HepG2 (cell line): Measurements from ENCODE around the gene UBE2E1. TPM values are rescaled to one million over a fixed set of nuclear protein-coding genes. Genes with fewer than 3 reads are reported as not detected.

Experiments used
- ATAC-seq: fragments of 200-7000 bp; cut with Tn5 transposase; 3 replicates; pipeline ENCODE4 v1.9.1; 2020; ENCODE audit warnings: mild to moderate bottlenecking, moderate library complexity
- BruUV-seq: library from RNA; stranded (reverse); fragments of 400-500 nt; replicated peaks from 2 replicates; lab custom pipeline; 2021; lab: Mats Ljungman, UMichigan
- CTCF ChIA-PET: fragments of 300-600 bp; formaldehyde crosslinking; extraction: SDS; loops from one replicate; lab custom pipeline; 2021; ENCODE audit warnings: low total read pairs, inconsistent platforms, low intra/inter-chr PET ratio; lab: Yijun Ruan, JAX
- POLR2A ChIA-PET: fragments of 350-600 bp; sonication (Branson Sonifier 250); formaldehyde crosslinking; loops from one replicate; lab custom pipeline; 2020; ENCODE audit warnings: antibody characterized with exemption, inconsistent platforms; lab: Yijun Ruan, JAX
- DNase-seq: peaks from one replicate; pipeline ENCODE4 v3.0.0-alpha.2; 2015; ENCODE audit warnings: low spot score
- FAIRE-seq: peaks from 3 replicates; lab custom pipeline; 2011; peaks lifted over from hg19 to GRCh38; lab: Jason Lieb, UNC
- H2AFZ ChIP-seq: one replicate; pipeline ENCODE4 v1.6.1; 2011; ENCODE audit warnings: low read length, inconsistent platforms
- H3K27ac ChIP-seq: fragments of 300-600 bp; 3 replicates; pipeline ENCODE4 v1.8.0; 2011; ENCODE audit warnings: mixed run types, mild to moderate bottlenecking, mixed read lengths, low read length, inconsistent platforms; ENCODE audit not compliant: insufficient read depth; ENCODE audit errors: extremely low read length
- H3K27me3 ChIP-seq, 2 experiments: fragments of 200-600 bp in 1 of 2; 2 replicates in 1 of 2; 3 replicates in 1 of 2; pipeline versions ENCODE4 v1.6.0 to v1.8.0; 2011; ENCODE audit warnings: low read length in 2 of 2, mild to moderate bottlenecking in 2 of 2, moderate library complexity in 2 of 2, inconsistent platforms in 1 of 2; ENCODE audit not compliant: insufficient read depth in 2 of 2, control insufficient read depth in 1 of 2
- H3K36me3 ChIP-seq, 2 experiments: fragments of 200-600 bp in 1 of 2; replicated peaks in 1 of 2; 2 replicates in 1 of 2; 3 replicates in 1 of 2; pipeline versions ENCODE4 v1.5.1 to v1.8.0; 2011; ENCODE audit warnings: low read length in 2 of 2, inconsistent platforms in 1 of 2; ENCODE audit not compliant: insufficient read depth in 2 of 2, control insufficient read depth in 1 of 2
- H3K4me1 ChIP-seq: 2 replicates; pipeline ENCODE4 v1.5.1; 2012; ENCODE audit warnings: low read length, inconsistent platforms; ENCODE audit not compliant: insufficient read depth
- H3K4me2 ChIP-seq: 2 replicates; pipeline ENCODE4 v1.6.0; 2011; ENCODE audit warnings: low read depth, low read length, inconsistent platforms
- H3K4me3 ChIP-seq, 3 experiments: fragments of 200-600 bp in 1 of 3; sonication (generic), shearing (Covaris generic) in 1 of 3; replicated peaks in 1 of 3; 2 replicates each; pipeline ENCODE4 v1.5.1; 2011 to 2016; ENCODE audit warnings: low read length in 3 of 3, inconsistent platforms in 2 of 3, low read depth in 2 of 3, mild to moderate bottlenecking in 2 of 3, control low read depth in 1 of 3, mixed read lengths in 1 of 3; ENCODE audit not compliant: insufficient read depth in 1 of 3
- H3K79me2 ChIP-seq: one replicate; pipeline ENCODE4 v1.6.1; 2011; ENCODE audit warnings: low read length, inconsistent platforms; ENCODE audit not compliant: insufficient read depth
- H3K9ac ChIP-seq: 2 replicates; pipeline ENCODE4 v1.6.0; 2011; ENCODE audit warnings: mild to moderate bottlenecking, low read depth, low read length, inconsistent platforms; ENCODE audit not compliant: insufficient read depth
- H3K9me3 ChIP-seq: 2 replicates; pipeline ENCODE4 v1.5.1; 2012; ENCODE audit warnings: mild to moderate bottlenecking, low read length
- H4K20me1 ChIP-seq: 2 replicates; pipeline ENCODE4 v1.6.0; 2011; ENCODE audit warnings: inconsistent platforms, mild to moderate bottlenecking, low read length, moderate library complexity; ENCODE audit not compliant: insufficient read depth
- KAT2B ChIP-seq: fragments of 150-350 bp; IDR thresholded peaks from 2 replicates; pipeline ENCODE4 v1.6.1; 2014; ENCODE audit warnings: low read depth, low read length, borderline replicate concordance
- ZNF713 ChIP-seq: sonication (generic); formaldehyde crosslinking; IDR thresholded peaks from 2 replicates; pipeline ENCODE4 v1.4.0; 2020; ENCODE audit warnings: mild to moderate bottlenecking, missing genetic modification reagents
- ZNF773 ChIP-seq: sonication (generic); formaldehyde crosslinking; IDR thresholded peaks from 2 replicates; pipeline ENCODE4 v1.4.0; 2020; ENCODE audit warnings: missing genetic modification reagents, borderline replicate concordance
- ZNF775 ChIP-seq: sonication (generic); formaldehyde crosslinking; IDR thresholded peaks from 2 replicates; pipeline ENCODE4 v1.4.0; 2020; ENCODE audit warnings: missing genetic modification reagents, mild to moderate bottlenecking, moderate library complexity, borderline replicate concordance
- WGBS: methylation state at CpG from one replicate; pipeline ENCODE4 v1.1.6; 2017; ENCODE audit warnings: low lambda C conversion rate; 5-methylcytosine and 5-hydroxymethylcytosine counted together
- in situ Hi-C: cut with HindIII; loops from 2 replicates; pipeline ENCODE4 v1.10.0; 2017; ENCODE audit warnings: low pct_unique_long_range_greater_than_20kb; ENCODE audit not compliant: extremely low pct_ligation_motif_present
- intact Hi-C: fragments of 100-400 bp; cut with micrococcal nuclease; formaldehyde crosslinking; loops from one replicate; pipeline ENCODE4 v1.10.0; 2022; ENCODE audit not compliant: unreplicated experiment
- polyA plus RNA-seq, 8 experiments: library from polyadenylated mRNA; depleted of rRNA in 3 of 8; stranded (reverse) in 7 of 8; unstranded in 1 of 8; fragments of >200 nt; fragmentation: Illumina TruSeq in 4 of 8; extraction: Trizol in 4 of 8; gene quantifications; 2 replicates each; pipeline versions ENCODE4 v1.2.1 to v1.2.3, GENCODE V29; 2011 to 2016; ENCODE audit warnings: low read depth in 4 of 8, missing spikeins in 1 of 8, mixed read lengths in 1 of 8; ENCODE audit not compliant: insufficient read depth in 1 of 8
- total RNA-seq, 5 experiments: library from RNA; depleted of rRNA; stranded (reverse); fragments of >200 nt; fragmentation: Illumina TruSeq; extraction: Trizol; gene quantifications; 2 replicates each; pipeline ENCODE4 v1.2.3, GENCODE V29; 2016; ENCODE audit warnings: low read depth in 1 of 5
- TF ChIP-seq, protein P1 (sequence below): sonication (generic); formaldehyde crosslinking; IDR thresholded peaks from 2 replicates; pipeline ENCODE4 v1.5.1; 2020; ENCODE audit warnings: missing genetic modification reagents, mild to moderate bottlenecking, borderline replicate concordance
- TF ChIP-seq, protein P2 (sequence below): sonication (generic); formaldehyde crosslinking; IDR thresholded peaks from 2 replicates; pipeline ENCODE4 v1.5.0; 2020; ENCODE audit warnings: missing genetic modification reagents

Gene UBE2E1
- total and polyA plus RNA-seq, 2 of the 13 experiments (the other 11 are each of a cell fraction or from before 2014, with no cell fraction given) = 55.4 to 61.8 TPM

DNA sequence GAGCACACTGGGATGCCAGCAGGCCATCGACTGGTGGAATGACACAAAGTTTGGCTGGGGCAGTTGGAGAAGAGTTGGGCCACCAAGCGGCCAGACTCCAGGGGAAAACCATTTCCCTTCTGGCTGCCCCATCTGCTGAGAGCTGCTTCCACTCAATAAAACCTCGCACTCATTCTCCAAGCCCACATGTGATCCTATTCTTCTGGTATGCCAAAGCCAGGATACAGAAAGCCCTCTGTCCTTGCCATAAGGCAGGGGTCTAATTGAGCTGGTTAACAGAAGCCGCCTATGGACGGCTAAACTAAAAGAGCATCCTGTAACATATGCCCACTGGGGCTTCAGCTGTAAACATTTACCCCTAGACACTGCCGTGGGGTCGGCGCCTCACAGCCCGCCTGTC, 55.9 kb downstream of the UBE2E1 start:
- 96% methylated on average over 9 of the region's 9 CpGs for WGBS
- in situ Hi-C loops = no loop called here
- ATAC-seq (no peak), DNase-seq (no peak), FAIRE-seq (no peak)
- Histone ChIP-seq H4K20me1 (peaks cover 18% of the 10 kb centered on the region), H3K27me3 (no peaks in the 10 kb centered on the region), H3K4me2 (no peak overlapping the region), H3K4me3 (no peak overlapping the region), H3K79me2 (peaks cover 36% of the 10 kb centered on the region), H3K27ac (no peak overlapping the region), H2AFZ (no peak overlapping the region), H3K4me1 (peaks cover 29% of the 10 kb centered on the region), H3K36me3 (peaks cover 0 to 7% of the 10 kb centered on the region in 2 experiments; a peak in 2 of 5 replicates), H3K9ac (no peak overlapping the region), H3K9me3 (no peaks in the 10 kb centered on the region)
- TF ChIP-seq ZNF773 (CRISPR knock-in tag) (no peak), ZNF713 (CRISPR knock-in tag) (no peak), KAT2B (no peak), ZNF775 (CRISPR knock-in tag) (no peak)
- TF ChIP-seq, protein P1, sequence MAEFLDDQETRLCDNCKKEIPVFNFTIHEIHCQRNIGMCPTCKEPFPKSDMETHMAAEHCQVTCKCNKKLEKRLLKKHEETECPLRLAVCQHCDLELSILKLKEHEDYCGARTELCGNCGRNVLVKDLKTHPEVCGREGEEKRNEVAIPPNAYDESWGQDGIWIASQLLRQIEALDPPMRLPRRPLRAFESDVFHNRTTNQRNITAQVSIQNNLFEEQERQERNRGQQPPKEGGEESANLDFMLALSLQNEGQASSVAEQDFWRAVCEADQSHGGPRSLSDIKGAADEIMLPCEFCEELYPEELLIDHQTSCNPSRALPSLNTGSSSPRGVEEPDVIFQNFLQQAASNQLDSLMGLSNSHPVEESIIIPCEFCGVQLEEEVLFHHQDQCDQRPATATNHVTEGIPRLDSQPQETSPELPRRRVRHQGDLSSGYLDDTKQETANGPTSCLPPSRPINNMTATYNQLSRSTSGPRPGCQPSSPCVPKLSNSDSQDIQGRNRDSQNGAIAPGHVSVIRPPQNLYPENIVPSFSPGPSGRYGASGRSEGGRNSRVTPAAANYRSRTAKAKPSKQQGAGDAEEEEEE (CRISPR knock-in tag) = no peak
- TF ChIP-seq, protein P2, sequence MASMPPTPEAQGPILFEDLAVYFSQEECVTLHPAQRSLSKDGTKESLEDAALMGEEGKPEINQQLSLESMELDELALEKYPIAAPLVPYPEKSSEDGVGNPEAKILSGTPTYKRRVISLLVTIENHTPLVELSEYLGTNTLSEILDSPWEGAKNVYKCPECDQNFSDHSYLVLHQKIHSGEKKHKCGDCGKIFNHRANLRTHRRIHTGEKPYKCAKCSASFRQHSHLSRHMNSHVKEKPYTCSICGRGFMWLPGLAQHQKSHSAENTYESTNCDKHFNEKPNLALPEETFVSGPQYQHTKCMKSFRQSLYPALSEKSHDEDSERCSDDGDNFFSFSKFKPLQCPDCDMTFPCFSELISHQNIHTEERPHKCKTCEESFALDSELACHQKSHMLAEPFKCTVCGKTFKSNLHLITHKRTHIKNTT (CRISPR knock-in tag) = no peak
- ChIA-PET CTCF (no interaction called here), POLR2A (no interaction called here)
- no TSS peak for BruUV-seq
- intact Hi-C loops = no loop called here
